Adrenal gland (tissue), 5 donors: ENCODE measurements around the gene THSD7B.

ENCODE experiments used
- POLR2A ChIP-seq, 2 donors: fragments of 450-650 bp; IDR thresholded peaks; one replicate each; pipeline ENCODE4 v1.6.1; 2017; ENCODE audit warnings: antibody characterized with exemption in 2 of 2, mild to moderate bottlenecking in 2 of 2, moderate library complexity in 1 of 2
- TF ChIP-seq, protein P1 (sequence below), 6 experiments: fragments of 450-650 bp in 4 of 6; fragments of 200-600 bp in 2 of 6; sonication (generic) in 1 of 6; IDR thresholded peaks; 1 replicate in 5 of 6; 2 replicates in 1 of 6; pipeline versions ENCODE4 v1.5.1 to v1.8.0; 2016 to 2021; ENCODE audit warnings: antibody characterized with exemption in 6 of 6, mild to moderate bottlenecking in 2 of 6, moderate library complexity in 1 of 6
- donor health status: DM: no; HTN: no; CAD: no.

DNA sequence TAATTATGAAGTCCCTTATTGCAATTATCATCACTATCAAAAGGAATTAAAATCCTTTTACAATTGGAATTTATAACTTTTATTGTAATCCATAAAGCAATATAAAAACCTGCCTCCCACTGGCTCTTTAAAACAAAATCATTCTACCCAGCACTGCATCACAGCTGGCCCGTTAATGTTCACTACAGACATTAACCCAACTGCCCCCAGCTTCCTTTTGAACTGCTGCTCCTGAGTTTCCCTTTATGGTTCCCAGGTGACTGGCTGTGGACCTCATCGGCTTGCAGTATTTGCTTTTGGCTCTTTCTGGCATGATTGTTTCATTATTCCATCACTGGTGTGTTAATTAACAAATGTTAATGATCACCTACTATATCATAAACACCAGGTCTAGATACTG is 535.6 kb downstream of the THSD7B start:
- TF ChIP-seq, protein P1, sequence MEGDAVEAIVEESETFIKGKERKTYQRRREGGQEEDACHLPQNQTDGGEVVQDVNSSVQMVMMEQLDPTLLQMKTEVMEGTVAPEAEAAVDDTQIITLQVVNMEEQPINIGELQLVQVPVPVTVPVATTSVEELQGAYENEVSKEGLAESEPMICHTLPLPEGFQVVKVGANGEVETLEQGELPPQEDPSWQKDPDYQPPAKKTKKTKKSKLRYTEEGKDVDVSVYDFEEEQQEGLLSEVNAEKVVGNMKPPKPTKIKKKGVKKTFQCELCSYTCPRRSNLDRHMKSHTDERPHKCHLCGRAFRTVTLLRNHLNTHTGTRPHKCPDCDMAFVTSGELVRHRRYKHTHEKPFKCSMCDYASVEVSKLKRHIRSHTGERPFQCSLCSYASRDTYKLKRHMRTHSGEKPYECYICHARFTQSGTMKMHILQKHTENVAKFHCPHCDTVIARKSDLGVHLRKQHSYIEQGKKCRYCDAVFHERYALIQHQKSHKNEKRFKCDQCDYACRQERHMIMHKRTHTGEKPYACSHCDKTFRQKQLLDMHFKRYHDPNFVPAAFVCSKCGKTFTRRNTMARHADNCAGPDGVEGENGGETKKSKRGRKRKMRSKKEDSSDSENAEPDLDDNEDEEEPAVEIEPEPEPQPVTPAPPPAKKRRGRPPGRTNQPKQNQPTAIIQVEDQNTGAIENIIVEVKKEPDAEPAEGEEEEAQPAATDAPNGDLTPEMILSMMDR (IDR thresholded peaks at IDR 0.05), result no peak
- TF ChIP-seq POLR2A (IDR thresholded peaks at IDR 0.05), result no peak
